NCI-H1417 treated with DMSO at 0.1 percent for 48 hours (cell line): ENCODE results near the gene CHRNA4.

Experiments
- DNase-seq: peaks from one replicate; lab custom pipeline; 2025; lab: John Stamatoyannopoulos, UW

Gene CHRNA4

GRCh38 chr20:63333241-63333836 is 27.8 kb downstream of the CHRNA4 start:
- no peak for DNase-seq

DNA sequence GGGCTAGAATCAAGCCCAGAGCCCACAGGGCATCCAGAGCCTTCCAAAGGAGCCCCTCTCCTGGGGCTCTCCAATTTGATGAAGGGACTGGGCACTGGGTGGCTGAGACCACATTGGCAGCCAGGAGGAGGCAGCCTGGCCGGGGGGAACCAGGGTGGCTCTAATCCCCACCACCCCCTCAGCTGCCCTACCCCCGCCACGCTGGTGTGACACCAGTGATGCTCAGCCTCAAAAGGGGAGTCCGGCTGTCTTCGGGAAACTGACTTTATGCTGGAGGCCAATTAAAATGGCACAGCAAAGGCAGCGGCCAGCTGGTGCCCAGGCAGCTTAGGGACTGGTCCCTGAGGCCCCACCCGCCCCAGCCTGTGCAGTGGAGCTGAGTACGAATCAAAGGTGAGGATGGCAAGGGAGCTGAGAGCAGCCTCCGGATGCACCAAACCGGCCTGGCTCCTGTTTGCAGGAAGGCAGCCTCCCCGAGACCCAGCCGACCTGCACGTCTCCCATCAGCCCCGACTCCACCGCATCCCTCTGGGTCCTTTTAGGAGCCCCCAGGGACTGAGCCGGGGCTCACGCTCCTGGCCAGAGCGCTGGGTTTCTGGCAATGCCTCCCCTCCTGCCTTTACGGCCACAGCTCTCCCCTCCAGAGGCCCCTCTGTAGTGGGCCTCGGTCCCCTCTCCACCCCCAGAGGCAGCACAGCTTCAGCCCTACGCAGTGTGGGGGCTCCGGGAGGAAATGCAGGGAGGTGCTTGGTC is 28.5 kb downstream of the CHRNA4 start:
- no peak for DNase-seq

- DNase-seq, result no peak
Observed at GRCh38 chr20:63331741-63332400, 29.3 kb downstream of the CHRNA4 start.

- no peak for DNase-seq
Observed at GRCh38 chr20:63330940-63331339, 30.2 kb downstream of the CHRNA4 start.

GRCh38 chr20:63330084-63330760 is 30.9 kb downstream of the CHRNA4 start:
- DNase-seq, result no peak

GRCh38 chr20:63329331-63330083 is 31.6 kb downstream of the CHRNA4 start:
- no peak for DNase-seq

- no peak for DNase-seq
Observed at GRCh38 chr20:63328718-63329275, 32.4 kb downstream of the CHRNA4 start.

- DNase-seq, result no peak
Observed at GRCh38 chr20:63328026-63328700, 33.0 kb downstream of the CHRNA4 start.

DNA sequence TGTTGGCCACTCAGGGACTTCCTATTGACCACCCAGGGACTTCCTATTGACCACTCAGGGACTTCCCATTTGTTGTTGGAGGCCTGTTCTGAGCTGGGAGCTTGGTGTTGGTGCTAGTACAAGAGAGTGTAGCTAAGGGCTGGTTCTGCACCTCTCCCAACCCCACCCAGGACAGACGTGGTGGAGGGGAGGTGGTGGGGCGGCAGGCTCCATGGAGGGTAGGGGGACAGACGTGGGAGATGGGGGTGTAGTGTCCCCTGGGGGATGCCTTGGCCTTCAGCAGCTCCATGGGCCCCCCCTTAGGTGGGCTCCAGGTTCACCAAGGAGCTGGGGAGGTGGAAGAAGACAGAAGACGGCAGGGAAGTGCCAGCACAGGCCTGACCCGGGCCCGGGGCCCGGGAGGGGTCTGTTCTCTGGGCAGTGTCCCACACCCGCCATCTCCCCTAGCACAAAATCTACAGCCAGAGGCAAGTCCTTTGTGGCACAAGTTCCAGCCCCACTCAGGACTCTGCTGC is 33.9 kb downstream of the CHRNA4 start:
- no peak for DNase-seq

DNA sequence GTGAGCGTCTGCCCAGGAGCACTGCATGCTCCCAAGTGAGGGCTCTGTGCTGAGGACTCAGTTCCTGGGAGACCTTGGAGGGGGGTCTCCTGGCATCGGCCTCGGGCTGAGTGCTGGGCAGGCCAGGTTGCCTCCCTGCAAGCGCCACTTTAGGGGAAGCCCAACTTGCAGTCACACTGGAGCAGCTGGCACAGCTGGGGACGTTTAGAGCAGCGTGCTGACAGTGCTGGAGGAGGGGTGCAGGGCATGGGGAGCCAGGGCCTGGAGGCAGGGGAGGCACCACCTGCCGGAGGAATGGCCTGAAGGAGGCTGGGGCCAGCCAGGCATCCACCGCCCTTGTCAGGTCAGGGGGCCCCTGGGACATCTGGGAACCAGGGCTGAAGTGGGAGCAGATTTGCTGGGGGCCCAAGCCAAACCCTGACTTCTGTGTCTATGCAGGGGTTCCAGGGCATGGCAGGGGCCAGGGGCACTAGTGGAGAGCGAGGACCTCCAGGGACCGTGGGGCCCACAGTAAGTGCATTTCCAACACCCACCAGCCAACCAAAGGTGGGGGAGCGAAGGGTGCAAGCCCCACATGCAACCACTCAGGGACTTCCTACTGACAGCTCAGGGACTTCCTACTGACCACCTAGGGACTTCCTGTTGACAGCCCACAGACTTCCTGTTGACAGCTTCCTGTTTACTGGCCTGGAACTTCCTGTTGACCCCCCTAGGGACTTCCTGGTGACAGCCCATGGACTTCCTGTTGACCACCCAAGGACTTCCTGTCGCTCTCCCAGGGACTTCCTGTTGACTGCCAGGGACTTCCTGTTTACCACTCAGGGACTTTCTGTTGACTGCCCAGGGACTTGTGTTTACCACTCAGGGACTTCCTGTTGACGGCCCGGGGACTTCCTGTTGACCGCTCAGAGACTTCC is 34.6 kb downstream of the CHRNA4 start:
- DNase-seq, result no peak

GRCh38 chr20:63325554-63326313 is 35.4 kb downstream of the CHRNA4 start:
- DNase-seq, result no peak

GRCh38 chr20:63325021-63325471 is 36.1 kb downstream of the CHRNA4 start:
- no peak for DNase-seq

DNA sequence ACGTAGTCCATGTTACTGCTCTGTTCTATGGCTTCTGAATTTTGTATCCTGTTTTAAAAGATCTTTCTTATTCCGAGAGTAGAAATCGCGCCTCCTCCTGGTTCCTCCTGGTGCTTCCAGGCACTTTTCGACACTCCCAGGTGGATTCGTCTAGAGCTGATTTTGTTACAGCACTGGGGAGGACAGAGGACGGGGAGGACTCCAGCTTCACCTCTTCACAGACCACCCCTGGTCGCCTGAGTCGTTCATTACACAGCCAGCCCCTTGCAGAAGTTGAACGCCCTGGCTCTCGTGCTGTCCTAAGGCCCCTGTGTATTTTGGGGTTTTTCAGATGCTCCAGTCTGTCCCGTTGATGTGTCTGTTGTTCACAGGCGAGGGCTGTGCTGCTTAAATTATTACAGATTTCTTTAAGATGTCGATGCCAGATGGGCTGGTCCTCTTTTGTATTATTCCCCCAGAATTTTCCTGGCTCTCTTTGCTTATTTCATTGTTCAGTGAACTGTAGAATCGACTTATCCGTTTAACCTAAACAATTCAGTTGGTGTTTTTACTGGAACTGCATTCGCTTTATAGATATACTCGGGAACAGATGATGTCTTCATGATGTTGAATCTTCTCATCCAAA is 37.7 kb downstream of the CHRNA4 start:
- DNase-seq, result no peak

DNA sequence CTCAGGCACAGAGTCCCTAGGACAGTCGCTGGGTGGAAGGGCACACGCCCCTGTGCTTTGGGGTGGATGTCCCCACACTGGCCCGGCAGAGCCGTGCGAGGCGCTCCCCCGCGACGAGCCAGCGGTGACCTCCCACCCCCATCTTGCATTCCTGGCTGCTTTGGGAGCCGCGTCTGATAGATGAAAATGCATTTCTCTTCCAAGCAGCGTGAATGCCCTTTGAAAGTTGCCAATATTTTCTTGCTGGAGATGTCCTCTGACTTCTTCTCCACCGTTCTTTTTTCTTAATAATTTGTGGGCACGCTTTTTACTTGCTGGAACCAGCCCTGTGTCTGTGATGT is 38.2 kb downstream of the CHRNA4 start:
- no peak for DNase-seq

DNA sequence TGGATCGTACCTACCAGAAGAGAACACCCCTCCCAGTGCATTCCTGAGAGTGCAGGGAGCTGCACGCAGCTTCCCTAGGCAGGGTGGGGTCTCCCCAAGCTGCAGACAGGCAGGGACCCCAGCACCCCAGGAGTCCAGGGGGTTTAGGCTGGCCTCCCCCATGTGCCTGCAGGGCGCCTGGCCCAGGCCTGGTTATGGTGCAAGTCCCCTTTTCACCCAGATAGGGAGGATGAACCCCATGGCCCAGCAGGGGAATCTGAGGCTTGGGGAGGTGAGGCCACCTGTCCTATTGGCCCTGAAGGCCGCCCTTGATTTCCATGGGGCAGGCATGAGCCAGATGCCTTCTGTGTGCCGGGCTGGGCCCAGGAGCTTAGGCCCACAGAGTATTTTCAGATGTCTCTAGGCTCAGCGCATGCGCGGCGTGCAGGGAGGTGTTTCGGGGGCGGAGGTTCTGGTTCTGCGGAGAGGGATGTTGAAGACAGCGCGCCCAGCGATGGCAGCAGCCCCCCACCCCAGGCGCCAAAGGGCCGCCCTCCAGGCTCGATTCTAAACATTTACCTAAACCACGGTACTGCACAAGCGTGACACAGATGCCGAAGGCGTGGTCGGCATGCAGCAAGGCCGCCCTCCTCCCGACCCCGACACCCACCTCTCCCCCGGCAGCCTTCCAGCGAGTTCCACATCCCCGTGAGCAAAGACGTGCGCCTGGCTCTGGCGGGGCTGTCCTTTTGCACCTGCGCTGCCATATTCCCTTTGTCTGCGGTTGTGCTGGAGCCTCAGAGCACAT is 38.8 kb downstream of the CHRNA4 start:
- no peak for DNase-seq

GRCh38 chr20:63321148-63321831 is 39.9 kb downstream of the CHRNA4 start:
- DNase-seq, result no peak

GRCh38 chr20:63320616-63321147 is 40.5 kb downstream of the CHRNA4 start:
- no peak for DNase-seq
